Measurements from ENCODE around the gene ASIC3.

Gene ASIC3

GRCh38 chr7:151088856-151089699 lies 40.7 kb downstream of the ASIC3 start:
- no peak for DNase-seq

DNA sequence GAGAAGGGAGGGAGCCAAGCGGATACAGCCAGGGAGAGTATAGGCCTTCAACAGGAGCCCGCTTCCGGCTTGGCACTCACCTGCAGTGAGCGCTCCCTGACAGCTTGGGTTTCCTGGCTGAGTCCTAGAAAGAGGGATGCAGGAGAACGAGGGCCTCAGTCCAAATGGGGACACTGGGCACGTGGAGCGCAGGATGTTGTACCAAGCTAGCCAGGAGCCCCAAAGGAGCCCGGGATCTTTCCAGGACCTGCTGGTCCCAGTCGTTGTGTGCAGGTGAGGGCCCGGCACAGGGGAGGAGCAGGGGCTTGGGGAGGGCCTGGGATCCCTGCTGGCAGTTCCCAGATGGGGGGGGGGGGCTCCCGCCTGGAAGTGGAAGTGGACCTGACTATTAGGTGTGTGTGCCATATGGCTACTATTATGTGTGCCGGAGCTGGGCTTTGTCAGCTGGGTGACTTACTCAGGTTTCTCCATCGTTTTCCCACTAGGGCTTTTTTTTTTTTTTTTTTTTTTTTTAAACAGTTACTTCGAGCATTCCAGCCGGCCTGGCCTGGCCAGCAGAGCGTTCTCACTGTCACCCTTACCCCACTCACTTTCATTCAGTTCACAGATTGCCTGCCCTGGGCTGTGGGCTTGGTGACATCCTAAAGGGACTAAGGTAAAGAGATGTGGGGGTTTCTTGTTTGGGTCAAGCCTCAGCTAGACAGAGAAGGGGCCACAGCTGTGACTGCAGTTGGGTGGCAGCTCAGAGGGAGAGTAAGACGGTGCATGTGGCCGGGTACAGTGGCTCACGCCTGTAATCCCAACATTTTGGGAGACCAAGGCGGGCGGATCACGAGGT lies 41.8 kb downstream of the ASIC3 start:
- no peak for DNase-seq

GRCh38 chr7:151091003-151091402 lies 42.7 kb downstream of the ASIC3 start:
- no peak for DNase-seq

- no peak for DNase-seq
These were observed 43.1 kb downstream of the ASIC3 start for GRCh38 chr7:151091431-151091830.

DNA sequence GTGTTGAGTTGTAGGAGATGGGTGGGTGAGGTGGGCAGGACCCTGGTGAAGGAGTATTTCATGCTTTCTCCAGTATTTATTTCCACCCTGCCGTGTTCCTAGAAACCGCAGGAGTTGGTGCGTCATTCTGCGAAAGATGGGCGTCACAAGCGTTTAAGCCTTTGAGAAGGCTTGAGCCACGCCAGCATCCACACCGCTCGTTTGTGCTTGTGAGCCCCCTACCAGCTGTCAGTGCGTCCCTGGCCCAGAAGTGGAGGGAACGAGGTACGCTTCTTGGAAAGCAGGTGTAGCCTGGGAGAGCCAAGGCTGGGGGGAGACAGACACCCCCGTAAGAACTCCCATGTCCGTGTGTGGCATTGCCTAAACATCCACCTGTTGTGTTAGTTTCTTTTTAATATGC lies 43.7 kb downstream of the ASIC3 start:
- no peak for DNase-seq

DNA sequence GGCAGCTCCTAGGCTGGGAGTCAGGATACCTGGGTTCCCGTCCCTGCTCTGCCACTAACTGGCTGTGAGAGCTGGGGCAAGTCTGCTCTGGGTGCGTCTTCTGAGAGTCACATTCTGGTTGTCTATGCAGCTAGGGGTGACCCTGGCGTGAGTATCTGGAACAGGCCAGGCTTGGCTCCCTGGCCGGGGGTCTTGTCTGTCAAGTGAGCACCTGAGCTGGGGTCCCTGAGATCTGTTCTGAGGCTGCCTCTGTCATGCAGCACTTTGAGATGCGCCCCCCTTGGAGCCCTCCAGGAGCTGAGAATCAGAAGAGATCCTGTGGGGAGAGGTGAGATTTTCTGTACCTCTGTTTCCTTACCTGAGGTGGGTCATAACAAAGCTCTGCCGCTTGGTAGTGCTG lies 45.4 kb downstream of the ASIC3 start:
- no peak for DNase-seq

DNA sequence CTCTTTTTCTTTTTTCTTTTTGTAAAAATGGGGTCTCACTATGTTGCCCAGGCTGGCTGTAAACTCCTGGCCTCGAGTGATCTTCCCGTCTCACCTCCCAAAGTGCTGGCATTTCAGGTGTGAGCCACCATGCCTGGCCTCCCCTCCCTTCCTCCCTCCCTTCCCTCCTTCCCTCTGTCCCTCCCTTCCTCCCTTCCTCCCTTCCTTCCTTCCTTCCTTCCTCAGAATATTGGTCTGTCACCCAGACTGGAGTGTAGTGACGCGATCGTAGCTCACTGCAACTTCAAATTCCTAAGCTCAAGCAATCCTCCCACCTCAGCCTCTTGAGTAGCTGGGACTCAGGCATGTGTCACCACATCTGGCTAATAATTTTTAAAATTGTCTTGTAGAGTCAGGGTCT lies 46.3 kb downstream of the ASIC3 start:
- no peak for DNase-seq

GRCh38 chr7:151095123-151095797 lies 46.9 kb downstream of the ASIC3 start:
- DNase-seq: no peak

DNA sequence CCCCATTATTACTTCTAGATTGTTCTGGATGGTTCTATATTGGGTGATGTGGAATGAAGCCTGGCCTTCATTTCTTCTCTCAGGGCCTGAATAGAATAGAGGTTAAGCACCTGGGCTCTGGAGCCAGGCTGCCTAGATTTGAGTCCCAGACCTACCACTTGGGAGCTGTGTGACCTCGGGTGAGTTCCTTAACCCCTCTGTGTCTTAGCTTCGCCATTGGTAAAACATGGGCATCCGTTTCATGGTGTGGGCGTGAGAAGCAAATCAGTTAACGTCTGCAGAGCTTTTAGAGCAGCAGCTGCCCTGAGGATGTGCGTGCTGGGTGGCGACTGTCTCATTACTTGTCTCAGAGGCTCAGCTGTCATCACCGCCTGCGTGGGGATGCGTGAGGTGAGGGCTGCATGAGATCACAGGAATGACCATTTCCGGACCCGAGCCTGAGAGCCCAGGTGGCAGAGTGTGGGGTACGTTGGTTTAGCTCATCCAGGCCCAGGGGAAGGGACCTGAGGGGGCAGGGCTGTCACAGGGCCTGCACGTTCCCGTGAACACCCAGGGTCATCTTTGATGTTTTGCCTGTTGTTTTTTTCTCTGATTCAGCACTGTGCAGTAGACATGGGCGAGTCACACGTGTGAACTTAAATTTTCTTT lies 47.6 kb downstream of the ASIC3 start:
- no peak for DNase-seq

- no peak for DNase-seq
These were observed 51.3 kb downstream of the ASIC3 start for GRCh38 chr7:151099486-151100211.

GRCh38 chr7:151100921-151101320 lies 52.6 kb downstream of the ASIC3 start:
- no peak for DNase-seq

DNA sequence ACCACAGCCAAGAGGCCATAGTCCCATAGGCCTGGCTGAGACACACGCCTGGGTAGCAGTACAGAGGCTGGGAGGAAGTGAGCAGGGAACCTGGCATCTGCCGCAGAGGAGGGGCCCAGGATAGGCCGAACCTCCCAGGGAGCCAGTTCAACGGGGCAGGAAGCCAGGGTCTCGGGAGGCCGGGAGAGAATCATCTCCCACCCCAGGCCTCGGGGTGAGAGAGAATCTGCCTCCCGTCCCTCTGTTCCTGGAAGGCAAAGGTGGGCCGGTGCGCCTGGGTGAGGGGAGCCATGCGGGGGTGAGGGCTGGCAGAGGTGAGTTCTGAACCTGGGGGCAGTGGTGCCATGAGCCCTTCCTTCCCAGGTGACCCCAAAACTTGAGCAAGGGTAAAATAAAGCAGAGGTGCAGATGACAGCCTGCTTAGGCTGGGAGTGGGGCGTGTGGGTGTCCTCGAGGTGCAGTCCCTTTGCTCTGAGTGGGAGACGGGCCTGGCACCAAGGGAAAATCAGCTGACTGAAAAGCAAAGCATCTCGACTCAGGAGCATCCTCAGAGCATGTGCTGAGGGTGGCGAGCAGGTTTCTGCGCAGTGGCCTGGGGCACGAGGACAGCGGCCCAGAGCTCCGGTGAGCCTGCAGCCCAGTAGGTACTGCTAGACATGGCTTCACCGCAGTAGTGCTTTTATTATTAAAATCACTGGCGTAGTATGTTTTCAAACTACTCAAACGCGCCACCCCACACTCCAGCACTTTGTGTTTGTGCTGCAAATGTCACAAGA lies 53.5 kb downstream of the ASIC3 start:
- DNase-seq: no peak
